ENCODE measurements around the gene RGS8.

Gene RGS8

GRCh38 chr1:182642461-182642860, 41.9 kb downstream of the RGS8 start:
- H2BK5ac ChIP-seq (ENCODE audit: low read depth, low read length, poor library complexity, severe bottlenecking), result no peak overlapping the region
- H3K36me3 ChIP-seq (ENCODE audit: control insufficient read depth in 1 of 2, insufficient read depth in 2 of 2, low read depth in 1 of 2, low read length in 2 of 2), result no peaks in the 10 kb centered on the region
- H3K18ac ChIP-seq (ENCODE audit: low read depth in 1 of 2, low read length in 2 of 2), result no peak overlapping the region
- H3K14ac ChIP-seq (ENCODE audit: low read length in 2 of 2), result no peak overlapping the region
- no peaks in the 10 kb centered on the region for H3K79me1 ChIP-seq (replicated peaks; ENCODE audit: low read length, poor library complexity, severe bottlenecking)
- H3K9me3 ChIP-seq (ENCODE audit: control insufficient read depth, low read length), result no peaks in the 10 kb centered on the region
- H2AK5ac ChIP-seq (ENCODE audit: low read length, severe bottlenecking), result no peak overlapping the region
- peaks cover 4% of the 10 kb centered on the region in 2 experiments for H3K27me3 ChIP-seq (ENCODE audit: control insufficient read depth in 1 of 2, insufficient read depth in 1 of 2, low read length in 2 of 2)
- no peak for DNase-seq
- no peak overlapping the region for H2BK120ac ChIP-seq (ENCODE audit: low read depth, low read length)
- H3K23ac ChIP-seq (ENCODE audit: low read length in 2 of 2), result no peak overlapping the region
- H2BK15ac ChIP-seq (ENCODE audit: low read depth, poor library complexity, severe bottlenecking), result no peak overlapping the region
- no peak overlapping the region for H2BK12ac ChIP-seq (ENCODE audit: low read length in 2 of 2)
- H4K91ac ChIP-seq (ENCODE audit: low read length), result no peak overlapping the region
- no peak overlapping the region for H3K9ac ChIP-seq (ENCODE audit: low read length)
- H3K27ac ChIP-seq (ENCODE audit: low read length, poor library complexity, severe bottlenecking), result no peak overlapping the region
- 92% methylated on average over 7 of the region's 8 CpGs for WGBS
- no peaks in the 10 kb centered on the region for H3K4me1 ChIP-seq (ENCODE audit: control insufficient read depth, insufficient read depth, low read depth, low read length)
- H4K8ac ChIP-seq (ENCODE audit: low read length), result no peak overlapping the region
- H3K4ac ChIP-seq (ENCODE audit: low read depth in 1 of 2, low read length in 2 of 2), result no peak overlapping the region
- H2AFZ ChIP-seq (ENCODE audit: low read depth, low read length), result no peak overlapping the region
- H3K4me2 ChIP-seq (ENCODE audit: low read length, poor library complexity, severe bottlenecking), result no peak overlapping the region
- no peak overlapping the region for H3K4me3 ChIP-seq (ENCODE audit: insufficient read depth in 1 of 2, low read depth in 1 of 2, low read length in 2 of 2)

- no peak for DNase-seq
- Histone ChIP-seq H3K79me1 (replicated peaks; ENCODE audit: low read length, poor library complexity, severe bottlenecking) (no peaks in the 10 kb centered on the region), H3K4me2 (ENCODE audit: low read length, poor library complexity, severe bottlenecking) (no peak overlapping the region), H3K23ac (ENCODE audit: low read length in 2 of 2) (no peak overlapping the region), H4K8ac (ENCODE audit: low read length) (no peak overlapping the region), H3K4me3 (ENCODE audit: insufficient read depth in 1 of 2, low read depth in 1 of 2, low read length in 2 of 2) (no peak overlapping the region), H3K18ac (ENCODE audit: low read depth in 1 of 2, low read length in 2 of 2) (no peak overlapping the region), H3K27me3 (ENCODE audit: control insufficient read depth in 1 of 2, insufficient read depth in 1 of 2, low read length in 2 of 2) (peaks cover 4 to 8% of the 10 kb centered on the region in 2 experiments), H3K9ac (ENCODE audit: low read length) (no peak overlapping the region), H3K14ac (ENCODE audit: low read length in 2 of 2) (peak overlapping the region in 1 of 2 experiments; percentile 88), H2AK5ac (ENCODE audit: low read length, severe bottlenecking) (no peak overlapping the region), H2BK5ac (ENCODE audit: low read depth, low read length, poor library complexity, severe bottlenecking) (no peak overlapping the region), H3K4me1 (ENCODE audit: control insufficient read depth, insufficient read depth, low read depth, low read length) (no peaks in the 10 kb centered on the region), H2BK12ac (ENCODE audit: low read length in 2 of 2) (no peak overlapping the region), H2BK120ac (ENCODE audit: low read depth, low read length) (no peak overlapping the region), H2BK15ac (ENCODE audit: low read depth, poor library complexity, severe bottlenecking) (no peak overlapping the region), H4K91ac (ENCODE audit: low read length) (no peak overlapping the region), H3K9me3 (ENCODE audit: control insufficient read depth, low read length) (no peaks in the 10 kb centered on the region), H2AFZ (ENCODE audit: low read depth, low read length) (no peak overlapping the region), H3K4ac (ENCODE audit: low read depth in 1 of 2, low read length in 2 of 2) (no peak overlapping the region), H3K27ac (ENCODE audit: low read length, poor library complexity, severe bottlenecking) (no peak overlapping the region), H3K36me3 (ENCODE audit: control insufficient read depth in 1 of 2, insufficient read depth in 2 of 2, low read depth in 1 of 2, low read length in 2 of 2) (no peaks in the 10 kb centered on the region)
- 89% methylated on average over 5 of the region's 5 CpGs for WGBS
Observed at GRCh38 chr1:182641561-182641960, 42.8 kb downstream of the RGS8 start.

DNA sequence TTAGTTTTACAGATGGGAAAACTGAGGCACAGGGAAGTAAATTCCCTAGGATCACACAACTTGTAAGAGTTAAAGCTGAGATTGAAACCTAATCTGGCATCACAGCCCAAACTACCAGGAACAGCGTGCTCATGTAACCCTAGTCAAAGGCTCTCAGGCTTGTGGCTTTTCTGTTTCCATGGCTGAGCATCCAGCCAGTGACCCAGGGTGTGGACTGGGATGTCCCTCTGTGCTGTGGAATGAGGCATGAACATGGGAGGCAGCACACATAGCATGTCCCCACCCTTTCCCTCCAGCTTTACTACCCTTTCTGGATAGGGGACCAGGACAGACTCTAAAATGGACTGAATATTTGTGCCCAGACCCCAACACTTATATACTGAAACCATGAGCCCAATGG, 45.1 kb downstream of the RGS8 start:
- H3K36me3 ChIP-seq (ENCODE audit: control insufficient read depth in 1 of 2, insufficient read depth in 2 of 2, low read depth in 1 of 2, low read length in 2 of 2), result no peaks in the 10 kb centered on the region
- H3K79me1 ChIP-seq (replicated peaks; ENCODE audit: low read length, poor library complexity, severe bottlenecking), result no peaks in the 10 kb centered on the region
- WGBS, result 100% methylated on average over 1 of the region's 1 CpG
- no peaks in the 10 kb centered on the region for H3K9me3 ChIP-seq (ENCODE audit: control insufficient read depth, low read length)
- peak overlapping the region in 1 of 2 experiments; percentile 15 for H2BK12ac ChIP-seq (ENCODE audit: low read length in 2 of 2)
- peaks cover 7% of the 10 kb centered on the region in 2 experiments for H3K27me3 ChIP-seq (ENCODE audit: control insufficient read depth in 1 of 2, insufficient read depth in 1 of 2, low read length in 2 of 2)
- H2BK15ac ChIP-seq (ENCODE audit: low read depth, poor library complexity, severe bottlenecking), result no peak overlapping the region
- DNase-seq, result no peak
- peak overlapping the region in 1 of 2 experiments; percentile 50 for H3K23ac ChIP-seq (ENCODE audit: low read length in 2 of 2)
- H2BK5ac ChIP-seq (ENCODE audit: low read depth, low read length, poor library complexity, severe bottlenecking), result no peak overlapping the region
- H3K4me2 ChIP-seq (ENCODE audit: low read length, poor library complexity, severe bottlenecking), result no peak overlapping the region
- H2AK5ac ChIP-seq (ENCODE audit: low read length, severe bottlenecking), result no peak overlapping the region
- H4K8ac ChIP-seq (ENCODE audit: low read length), result peak overlapping the region; percentile 45
- H3K27ac ChIP-seq (ENCODE audit: low read length, poor library complexity, severe bottlenecking), result no peak overlapping the region
- no peak overlapping the region for H3K4ac ChIP-seq (ENCODE audit: low read depth in 1 of 2, low read length in 2 of 2)
- H3K4me3 ChIP-seq (ENCODE audit: insufficient read depth in 1 of 2, low read depth in 1 of 2, low read length in 2 of 2), result no peak overlapping the region
- H2BK120ac ChIP-seq (ENCODE audit: low read depth, low read length), result no peak overlapping the region
- peak overlapping the region in 1 of 2 experiments; percentile 41 for H3K18ac ChIP-seq (ENCODE audit: low read depth in 1 of 2, low read length in 2 of 2)
- H3K14ac ChIP-seq (ENCODE audit: low read length in 2 of 2), result peak overlapping the region in 1 of 2 experiments; percentile 84
- H3K9ac ChIP-seq (ENCODE audit: low read length), result no peak overlapping the region
- no peaks in the 10 kb centered on the region for H3K4me1 ChIP-seq (ENCODE audit: control insufficient read depth, insufficient read depth, low read depth, low read length)
- no peak overlapping the region for H4K91ac ChIP-seq (ENCODE audit: low read length)
- no peak overlapping the region for H2AFZ ChIP-seq (ENCODE audit: low read depth, low read length)

DNA sequence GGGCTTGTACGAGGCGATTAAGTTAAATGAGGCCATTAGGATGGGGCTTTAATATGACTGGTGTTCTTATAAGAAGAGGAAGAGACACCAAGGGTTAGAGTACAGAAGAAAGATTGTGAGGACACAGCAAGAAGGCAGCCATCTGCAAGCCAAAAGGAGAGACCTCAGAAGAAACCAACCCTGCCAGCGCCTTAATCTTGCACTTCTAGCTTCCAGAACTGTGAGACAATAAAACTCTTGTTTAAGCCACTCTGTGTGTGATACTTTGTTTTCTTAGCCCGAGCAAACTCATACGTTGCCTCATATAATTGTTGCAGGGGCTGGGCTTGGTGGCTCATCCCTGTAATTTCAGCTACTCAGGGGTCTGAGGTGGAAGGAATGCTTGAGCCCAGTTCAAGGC, 46.6 kb downstream of the RGS8 start:
- H3K4ac ChIP-seq (ENCODE audit: low read depth in 1 of 2, low read length in 2 of 2), result no peak overlapping the region
- no peak overlapping the region for H2BK15ac ChIP-seq (ENCODE audit: low read depth, poor library complexity, severe bottlenecking)
- no peak overlapping the region for H2AFZ ChIP-seq (ENCODE audit: low read depth, low read length)
- H3K27ac ChIP-seq (ENCODE audit: low read length, poor library complexity, severe bottlenecking), result no peak overlapping the region
- H3K36me3 ChIP-seq (ENCODE audit: control insufficient read depth in 1 of 2, insufficient read depth in 2 of 2, low read depth in 1 of 2, low read length in 2 of 2), result no peaks in the 10 kb centered on the region
- no peak overlapping the region for H3K18ac ChIP-seq (ENCODE audit: low read depth in 1 of 2, low read length in 2 of 2)
- no peak overlapping the region for H4K8ac ChIP-seq (ENCODE audit: low read length)
- DNase-seq, result no peak
- peaks cover 3% of the 10 kb centered on the region for H3K4me1 ChIP-seq (ENCODE audit: control insufficient read depth, insufficient read depth, low read depth, low read length)
- H2BK12ac ChIP-seq (ENCODE audit: low read length in 2 of 2), result no peak overlapping the region
- H3K4me2 ChIP-seq (ENCODE audit: low read length, poor library complexity, severe bottlenecking), result no peak overlapping the region
- H2AK5ac ChIP-seq (ENCODE audit: low read length, severe bottlenecking), result no peak overlapping the region
- no peak overlapping the region for H2BK120ac ChIP-seq (ENCODE audit: low read depth, low read length)
- H4K91ac ChIP-seq (ENCODE audit: low read length), result no peak overlapping the region
- H2BK5ac ChIP-seq (ENCODE audit: low read depth, low read length, poor library complexity, severe bottlenecking), result no peak overlapping the region
- WGBS, result 88% methylated on average over 5 of the region's 5 CpGs
- H3K79me1 ChIP-seq (replicated peaks; ENCODE audit: low read length, poor library complexity, severe bottlenecking), result no peaks in the 10 kb centered on the region
- H3K14ac ChIP-seq (ENCODE audit: low read length in 2 of 2), result no peak overlapping the region
- peaks cover 7 to 9% of the 10 kb centered on the region in 2 experiments for H3K27me3 ChIP-seq (ENCODE audit: control insufficient read depth in 1 of 2, insufficient read depth in 1 of 2, low read length in 2 of 2)
- no peaks in the 10 kb centered on the region for H3K9me3 ChIP-seq (ENCODE audit: control insufficient read depth, low read length)
- no peak overlapping the region for H3K23ac ChIP-seq (ENCODE audit: low read length in 2 of 2)
- H3K4me3 ChIP-seq (ENCODE audit: insufficient read depth in 1 of 2, low read depth in 1 of 2, low read length in 2 of 2), result no peak overlapping the region
- H3K9ac ChIP-seq (ENCODE audit: low read length), result no peak overlapping the region

All from mesenchymal stem cell (in vitro differentiated cells and primary cell).